Measurements from ENCODE around the gene FAM110A.
"Not testable (repeated sequence)": the region's sequence is repeated elsewhere in the genome, so short reads cannot be mapped to it uniquely, and the experiment has no call there.

Gene FAM110A

DNA sequence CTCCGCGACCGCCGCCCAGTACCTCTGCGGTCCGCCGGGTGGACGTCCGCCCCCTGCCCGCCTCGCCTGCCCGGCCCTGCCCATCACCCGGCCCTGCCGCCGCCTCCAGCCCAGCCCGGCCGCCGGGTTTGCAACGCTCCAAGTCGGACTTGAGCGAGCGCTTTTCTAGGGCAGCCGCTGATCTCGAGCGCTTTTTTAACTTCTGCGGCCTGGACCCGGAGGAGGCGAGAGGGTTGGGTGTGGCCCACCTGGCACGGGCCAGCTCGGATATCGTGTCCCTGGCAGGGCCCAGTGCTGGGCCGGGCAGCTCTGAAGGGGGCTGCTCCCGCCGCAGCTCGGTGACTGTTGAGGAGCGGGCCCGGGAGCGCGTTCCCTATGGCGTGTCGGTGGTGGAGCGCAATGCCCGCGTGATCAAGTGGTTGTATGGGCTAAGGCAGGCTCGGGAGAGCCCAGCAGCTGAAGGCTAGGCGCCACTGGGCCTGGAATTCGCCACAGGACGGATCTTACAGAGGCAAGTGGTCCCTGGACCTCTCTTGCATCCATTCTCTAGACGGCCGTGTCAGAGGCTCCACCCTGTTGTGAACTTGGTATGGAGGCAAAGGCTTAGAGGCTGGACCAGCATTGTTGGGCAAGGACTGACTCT lies 11.8 kb downstream of the FAM110A start:
- DNase-seq: no peak

DNA sequence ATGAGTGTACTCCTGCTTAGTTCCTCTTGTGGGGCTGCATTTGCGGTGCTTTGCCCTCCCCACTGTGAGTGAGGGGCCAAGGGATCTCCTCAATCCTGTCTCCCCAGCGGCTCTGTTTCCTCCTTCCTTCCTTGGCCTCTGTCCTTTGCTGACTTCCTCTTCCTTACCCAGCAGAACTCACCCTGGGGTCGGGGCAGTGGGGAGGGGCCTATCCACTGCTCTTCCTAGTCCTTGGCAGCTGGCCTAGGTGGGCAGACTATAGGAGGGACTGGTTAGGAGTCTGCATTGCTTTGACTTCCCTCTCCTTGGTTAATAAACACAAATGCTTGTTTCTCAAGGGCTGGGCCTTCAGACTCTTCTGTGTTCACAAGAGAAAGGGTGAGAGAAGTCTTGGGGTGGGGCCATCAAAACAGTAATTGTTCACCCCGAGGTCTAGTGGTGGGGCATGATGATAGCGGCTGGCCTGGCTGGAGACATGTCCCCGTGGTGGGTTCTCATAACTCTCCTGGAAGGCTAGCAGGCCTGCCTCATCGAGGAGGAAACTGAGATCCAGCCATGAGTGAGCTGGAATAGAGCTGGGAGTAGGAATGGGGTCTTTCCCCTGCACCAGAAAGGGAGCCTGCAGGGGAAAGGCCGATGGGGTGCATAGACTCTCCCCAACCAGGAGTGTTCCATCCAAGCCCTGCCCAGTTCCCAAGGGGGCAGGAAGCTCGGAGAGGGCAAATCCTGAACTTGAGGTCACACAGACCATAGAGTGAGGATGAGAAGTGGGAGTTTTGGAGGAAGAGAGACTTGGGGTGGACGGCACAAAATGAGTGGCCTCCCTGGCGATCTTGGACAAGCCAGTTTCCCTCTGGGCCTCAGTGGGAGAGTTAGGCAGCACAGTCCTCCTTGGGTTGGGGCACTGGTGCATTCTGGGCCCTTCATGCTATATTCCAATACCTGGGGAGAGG lies 12.7 kb downstream of the FAM110A start:
- no peak for DNase-seq

DNA sequence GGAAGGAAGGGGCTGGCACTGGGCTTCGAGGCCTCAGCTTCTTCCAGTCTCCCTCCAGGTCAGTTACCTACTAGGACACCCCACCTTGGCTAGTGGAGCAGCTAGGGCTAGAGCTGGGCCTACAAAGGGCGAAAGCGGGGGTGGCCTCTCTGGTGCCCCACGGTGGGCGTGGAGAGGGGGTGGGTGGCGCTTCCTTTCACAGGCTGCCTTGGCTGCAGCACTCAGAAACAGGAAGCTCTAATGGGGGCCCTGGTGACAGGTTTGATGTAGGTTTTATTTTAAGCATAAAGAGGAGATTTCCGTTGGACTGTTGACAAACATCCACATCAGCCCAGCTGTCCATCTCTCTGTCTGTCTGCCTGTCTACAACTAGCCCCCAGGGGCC lies 13.4 kb downstream of the FAM110A start:
- DNase-seq: no peak

DNA sequence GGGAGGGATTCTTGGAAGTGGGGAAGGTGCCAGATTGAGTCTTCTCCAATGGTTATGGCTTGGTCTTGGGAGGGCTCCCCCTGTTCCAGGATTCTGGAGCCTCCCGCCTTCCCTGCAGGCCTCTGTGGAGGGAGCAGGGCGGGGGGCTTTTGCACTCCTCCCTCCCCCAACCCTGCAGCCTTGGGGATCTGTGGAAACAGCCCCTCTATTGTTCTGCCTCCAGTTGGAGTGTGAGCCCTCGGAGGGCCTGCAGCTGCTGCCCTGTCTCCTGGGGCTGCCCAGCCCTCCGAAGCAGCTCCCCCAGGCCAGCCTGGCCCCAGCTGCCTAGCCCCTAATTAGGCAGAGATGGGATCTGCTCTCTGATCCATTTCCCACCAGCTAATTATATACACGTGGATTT lies 14.7 kb downstream of the FAM110A start:
- DNase-seq: no peak

DNA sequence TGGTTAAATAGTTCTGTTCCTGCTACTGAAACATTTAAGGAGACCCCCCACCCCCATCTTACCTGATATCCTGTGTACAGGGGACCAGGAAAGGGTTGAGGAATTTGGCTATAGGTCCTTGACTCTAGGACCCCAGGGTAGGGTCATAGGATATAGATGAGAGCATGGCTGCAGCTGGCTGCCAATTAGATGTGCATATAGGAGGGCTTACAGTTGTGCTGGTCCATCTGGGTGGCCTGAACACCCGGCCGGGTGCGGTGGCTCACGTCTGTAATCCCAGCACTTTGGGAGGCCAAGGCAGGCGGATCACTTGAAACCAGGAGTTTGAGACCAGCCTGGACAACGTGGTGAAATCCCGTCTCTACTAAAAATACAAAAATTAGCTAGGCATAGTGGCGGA lies 15.2 kb downstream of the FAM110A start:
- DNase-seq: not testable (repeated sequence)

DNA sequence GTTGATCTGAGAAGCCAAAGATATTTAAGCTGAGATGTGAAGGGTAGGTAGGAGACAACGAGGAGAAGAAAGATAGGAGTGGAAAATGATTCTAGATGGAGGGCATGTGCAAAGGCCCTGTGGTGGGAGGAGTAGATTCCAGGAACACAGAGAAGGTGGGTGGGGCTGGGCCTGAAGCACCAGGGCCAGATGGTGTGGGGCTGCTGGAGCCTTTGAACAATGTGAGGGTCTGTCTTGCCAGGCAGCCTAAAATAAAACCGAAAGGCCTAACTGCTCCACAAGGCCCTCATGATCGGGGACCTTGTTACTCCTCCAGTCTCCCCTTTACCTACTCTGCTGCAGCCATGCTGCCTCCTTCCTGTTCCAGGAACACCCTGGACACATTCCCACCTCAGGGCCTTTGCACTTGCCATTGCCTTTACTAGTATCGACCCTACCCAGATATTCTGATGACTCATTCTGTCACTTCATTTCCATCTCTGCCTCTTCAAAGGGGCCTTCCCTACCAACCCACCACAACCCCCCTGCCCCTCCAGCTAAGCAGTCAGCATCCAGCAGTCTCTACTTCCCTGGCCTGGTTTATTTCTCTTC lies 20.0 kb downstream of the FAM110A start:
- no peak for DNase-seq

DNA sequence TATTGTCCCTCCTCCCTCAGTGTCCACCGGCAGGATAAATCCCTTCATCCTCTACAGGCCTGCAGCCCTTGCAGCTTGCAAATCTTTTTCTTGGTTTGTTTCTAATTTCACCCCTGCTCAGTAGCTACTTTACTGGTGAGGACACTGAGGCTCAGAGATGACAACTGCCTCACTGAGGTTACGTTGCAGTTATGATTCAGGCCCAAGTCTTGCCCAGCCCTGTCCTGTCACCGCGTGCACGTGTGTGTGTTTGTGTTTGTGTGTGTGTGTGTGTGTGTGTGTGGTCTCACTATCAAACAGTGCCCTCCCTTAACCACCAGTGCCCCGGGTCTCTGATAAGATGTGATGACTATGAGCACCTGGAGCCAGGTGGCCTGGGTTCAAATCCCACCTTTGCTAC lies 21.1 kb downstream of the FAM110A start:
- DNase-seq: no peak

DNA sequence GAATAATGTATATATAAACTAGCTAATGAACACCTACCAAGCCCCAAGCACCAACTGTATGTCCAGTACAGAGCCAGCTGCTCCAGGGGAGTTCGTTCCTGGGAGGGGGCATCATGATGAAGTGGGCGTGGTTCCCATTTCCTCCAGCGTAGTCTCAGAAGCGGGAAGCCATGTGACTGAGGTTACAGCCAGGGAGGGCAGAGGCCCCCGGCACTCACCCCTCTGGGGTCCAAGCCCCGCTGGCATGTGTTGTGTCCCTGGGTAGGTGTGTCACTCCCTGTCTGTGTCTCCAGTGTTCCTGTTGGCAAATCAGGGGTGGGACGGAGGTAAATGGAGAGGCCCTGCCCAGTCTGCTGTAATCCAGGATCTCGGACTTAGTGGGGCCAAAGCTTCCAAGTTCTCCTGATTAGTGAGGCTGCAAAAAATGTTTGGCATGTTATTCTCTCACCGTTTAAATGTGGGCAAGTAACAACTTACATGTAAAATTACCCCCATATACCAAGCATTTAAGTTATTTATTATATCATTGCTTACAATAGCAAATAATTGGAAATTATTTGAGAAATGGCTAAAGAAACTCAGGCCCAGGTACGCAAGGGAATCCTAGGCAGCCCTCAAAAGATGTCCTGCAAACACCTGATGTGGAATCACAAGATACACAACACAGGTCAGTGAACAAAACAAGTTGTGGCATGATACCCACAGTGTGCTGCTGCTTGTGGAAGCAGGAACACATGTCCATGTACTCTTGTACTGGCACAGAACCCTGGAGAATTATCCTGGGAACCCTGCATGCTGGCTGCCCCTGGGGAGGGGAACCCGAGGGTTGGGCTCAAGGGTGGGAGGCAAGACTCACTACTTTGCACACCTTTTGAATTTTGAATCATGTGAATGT lies 22.2 kb downstream of the FAM110A start:
- DNase-seq: no peak

DNA sequence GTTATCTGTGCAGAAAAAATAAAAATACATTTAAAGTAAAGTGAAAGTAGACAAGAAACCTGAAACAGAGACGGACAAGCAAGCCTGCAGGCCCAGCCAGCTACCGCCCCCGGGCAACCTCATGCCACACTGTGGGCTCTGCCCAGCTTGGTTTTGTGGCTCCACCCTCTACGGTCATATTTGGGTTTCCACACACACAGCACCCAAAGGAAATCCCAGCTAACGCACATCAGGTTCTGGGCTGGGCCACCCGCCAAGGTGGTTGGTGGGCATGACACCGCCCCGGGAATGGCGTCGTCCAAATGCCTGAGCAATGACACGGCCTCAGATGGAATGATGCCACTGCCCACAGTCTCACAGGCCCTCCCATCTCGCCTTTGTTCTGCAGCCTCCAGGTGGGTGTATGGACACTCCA lies 22.9 kb downstream of the FAM110A start:
- peak; percentile 66 for DNase-seq

DNA sequence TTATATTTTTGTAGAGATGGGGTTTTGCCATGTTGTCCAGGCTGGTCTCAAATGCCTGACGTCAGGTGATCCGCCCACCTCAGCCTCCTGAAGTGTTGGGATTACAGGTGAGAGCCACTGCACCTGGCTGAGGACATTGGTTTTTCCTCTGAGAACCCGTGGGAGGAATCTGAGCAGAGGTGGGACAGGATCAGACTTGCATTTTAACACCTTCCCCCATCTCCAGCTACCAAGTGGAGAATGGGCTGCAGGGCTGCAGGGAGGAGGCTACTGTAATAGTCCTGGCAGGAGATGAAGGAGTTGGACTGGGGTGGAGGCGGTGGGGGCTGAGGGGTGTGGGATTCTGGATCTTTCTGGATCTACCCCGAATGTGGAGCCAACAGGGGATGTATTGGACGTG lies 24.5 kb downstream of the FAM110A start:
- no peak for DNase-seq

DNA sequence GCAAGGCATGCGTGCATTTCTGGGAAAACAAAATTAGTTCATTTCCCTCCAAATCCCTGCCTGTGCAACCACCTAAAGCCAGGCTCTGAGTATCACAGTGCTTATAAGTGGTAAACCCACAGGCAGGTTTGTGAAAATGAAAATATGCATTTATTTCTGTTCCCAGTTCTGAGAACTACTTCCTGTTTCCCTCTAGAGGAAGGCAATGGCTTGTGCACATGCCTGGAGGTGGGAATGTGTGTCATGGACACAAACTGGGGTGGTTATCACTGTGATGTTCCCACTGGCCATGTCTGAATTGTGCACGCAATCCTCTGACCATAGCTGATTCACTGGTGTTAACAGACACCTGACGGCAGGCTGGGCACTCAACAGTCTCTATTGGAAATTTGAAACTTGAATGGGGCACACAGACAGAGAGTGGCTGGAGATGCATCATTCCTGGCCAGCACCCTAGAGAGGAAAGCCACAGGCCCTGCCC lies 26.3 kb downstream of the FAM110A start:
- no peak for DNase-seq

DNA sequence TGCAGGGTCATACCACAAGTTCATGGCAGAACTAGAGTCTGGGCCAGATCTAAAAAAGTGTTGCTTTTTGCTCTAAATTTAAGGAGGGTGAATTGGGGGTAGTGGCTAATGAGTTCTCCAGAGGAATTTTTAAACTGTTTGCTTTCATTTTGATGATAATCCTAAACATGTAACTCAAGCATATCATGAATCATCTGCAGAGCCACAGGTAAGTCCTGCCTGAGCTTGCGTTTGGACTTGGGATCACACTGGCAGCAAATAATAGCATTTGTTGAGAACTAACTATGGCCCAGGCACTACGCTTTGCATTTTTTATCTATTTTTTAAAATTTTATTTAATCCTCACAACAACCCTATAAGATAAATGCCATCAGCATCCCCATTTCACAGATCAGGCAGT lies 27.4 kb downstream of the FAM110A start:
- no peak for DNase-seq

DNA sequence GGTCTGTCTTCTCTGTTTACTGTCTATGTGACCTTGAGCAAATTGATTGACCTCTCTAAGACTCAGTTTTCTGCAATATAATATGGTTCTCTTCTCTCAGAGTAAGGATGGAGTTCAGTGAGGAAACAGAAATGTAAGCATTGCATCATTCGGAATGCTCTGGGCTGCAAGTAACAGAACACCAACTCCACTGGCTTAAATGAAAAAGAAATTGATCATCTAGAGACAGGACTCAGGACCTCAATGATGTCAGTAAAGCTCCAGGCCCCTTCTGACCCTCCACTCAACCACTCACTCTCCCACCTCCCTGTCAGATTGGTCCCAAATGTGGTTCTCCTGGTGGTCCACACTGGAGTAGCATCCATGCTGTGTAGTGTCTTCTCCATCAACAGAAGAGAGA lies 31.9 kb downstream of the FAM110A start:
- no peak for DNase-seq

DNA sequence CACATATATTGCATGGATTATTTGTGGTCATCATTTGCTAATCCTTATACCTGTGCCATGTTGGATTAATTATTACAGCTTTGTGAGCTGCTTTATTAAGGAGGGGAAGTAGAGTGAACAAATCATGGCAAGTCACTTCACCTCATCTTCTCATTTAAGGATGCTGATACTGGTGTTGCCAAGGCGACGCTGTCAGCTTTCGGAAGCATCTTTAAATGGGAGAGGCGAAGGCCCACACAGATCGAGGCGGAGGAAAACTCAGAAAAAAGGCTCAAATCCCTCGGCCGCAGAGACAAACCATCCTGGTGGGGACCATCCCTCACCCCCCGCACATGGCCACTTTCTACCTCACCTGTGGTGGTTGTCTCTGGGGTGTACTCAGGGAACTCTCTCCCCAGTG lies 34.8 kb downstream of the FAM110A start:
- no peak for DNase-seq

DNA sequence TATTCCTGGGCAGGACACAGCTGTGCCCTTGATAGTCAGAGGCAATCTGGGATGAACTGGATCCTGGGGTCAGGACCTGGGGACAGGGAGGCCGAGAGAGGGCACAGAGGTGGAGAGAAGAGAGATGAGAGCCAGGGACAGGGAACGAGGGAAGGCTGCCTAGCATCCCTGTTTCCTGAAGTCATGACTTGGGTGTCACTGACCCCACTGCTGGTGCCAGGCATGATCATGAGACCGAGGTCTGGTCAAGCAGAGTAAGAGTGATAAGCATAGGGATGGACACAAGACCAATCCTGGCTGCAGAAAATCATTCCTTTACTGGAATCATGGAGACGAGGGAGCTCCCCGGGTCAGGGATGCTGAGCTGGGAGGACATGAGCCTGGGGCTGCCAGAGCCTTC lies 36.1 kb downstream of the FAM110A start:
- DNase-seq: no peak

DNA sequence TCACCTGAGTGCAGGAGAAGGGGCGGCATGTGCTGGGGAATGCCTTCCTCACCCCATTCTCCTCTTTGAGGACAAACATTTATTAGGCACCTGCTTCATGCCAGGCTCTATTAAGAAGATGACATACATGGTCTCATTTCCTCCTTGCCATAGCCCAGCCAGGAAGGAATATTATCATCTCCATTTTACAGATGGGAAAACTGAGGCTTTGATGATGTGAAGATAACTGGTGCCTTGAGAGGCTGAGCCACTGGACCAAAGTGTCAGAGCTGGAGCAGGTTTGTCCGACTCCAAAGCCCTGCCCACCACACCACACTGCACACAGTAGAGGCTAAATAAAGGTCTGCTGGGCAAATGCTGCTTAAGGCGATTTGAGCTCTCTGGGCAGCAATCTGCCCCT lies 37.2 kb downstream of the FAM110A start:
- no peak for DNase-seq

DNA sequence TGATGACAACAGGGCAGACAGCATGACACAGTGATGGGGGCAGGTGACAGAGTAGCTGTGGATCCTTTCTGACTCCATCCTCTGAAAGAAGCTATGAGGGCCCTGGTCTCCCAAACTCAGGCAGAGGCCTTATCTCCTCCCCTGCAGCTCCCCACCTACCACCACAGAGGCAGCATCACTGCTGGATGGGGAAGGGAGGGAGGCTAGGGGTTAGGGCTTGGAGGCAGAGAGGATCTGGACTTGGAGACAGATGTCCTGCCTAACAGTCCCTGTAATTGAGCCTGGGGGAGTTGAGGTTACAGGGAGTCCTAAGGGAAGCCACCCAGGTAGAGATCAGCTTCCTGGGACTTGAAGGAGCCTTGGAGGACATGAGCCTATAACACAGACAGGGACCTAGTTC lies 37.9 kb downstream of the FAM110A start:
- DNase-seq: no peak

DNA sequence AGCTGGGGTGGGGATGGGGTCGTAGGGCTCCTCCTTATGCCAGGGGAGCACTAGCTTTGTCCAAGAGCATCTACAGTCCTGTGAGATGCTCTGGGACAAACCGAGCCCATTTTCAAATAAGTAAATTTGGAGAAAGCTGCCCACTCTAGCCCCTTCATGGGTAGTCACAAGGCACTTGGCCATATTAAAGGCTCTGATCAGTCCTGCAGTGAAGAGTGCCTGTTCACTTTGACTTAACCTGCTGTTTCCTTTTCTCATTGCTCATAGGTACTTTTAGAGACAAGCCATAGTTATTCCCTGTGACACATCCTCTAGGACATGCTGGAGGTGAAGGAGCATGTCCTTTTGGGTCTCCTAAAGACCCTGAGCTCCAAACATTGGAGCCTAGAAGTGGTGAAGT lies 38.4 kb downstream of the FAM110A start:
- no peak for DNase-seq

DNA sequence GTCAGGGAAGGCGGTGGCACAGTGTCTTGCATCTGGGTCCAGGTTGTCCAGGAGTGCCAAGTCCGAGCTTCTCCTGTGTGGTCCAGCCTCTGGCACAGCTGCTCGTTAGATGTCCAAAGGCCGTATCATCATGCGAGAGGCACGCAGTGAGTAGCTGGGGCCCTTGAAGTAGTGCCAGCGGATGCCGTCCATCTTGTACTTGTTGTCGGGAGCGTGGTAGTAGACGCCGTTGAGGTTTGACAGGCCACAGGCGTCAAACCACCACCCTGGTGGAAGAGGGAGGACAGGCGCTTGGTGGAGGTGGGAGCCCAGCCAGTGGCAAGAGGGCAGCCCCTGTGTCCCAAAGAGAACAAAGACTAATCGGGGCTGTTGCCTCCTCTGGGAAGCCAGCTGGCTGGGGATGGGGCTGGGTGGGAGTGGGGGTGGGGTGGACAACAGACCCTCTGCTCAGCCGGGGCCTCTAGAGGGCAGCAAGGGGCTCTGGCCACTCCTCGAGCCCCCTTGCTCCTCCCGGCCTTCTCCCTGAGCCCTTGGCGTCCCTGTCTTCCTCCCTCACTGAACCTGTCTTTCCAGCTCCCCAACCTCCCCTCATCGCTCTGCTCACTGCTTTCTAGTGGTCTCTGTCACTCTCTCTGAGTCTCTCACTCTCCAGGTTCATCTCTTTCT lies 39.5 kb downstream of the FAM110A start:
- no peak for DNase-seq

DNA sequence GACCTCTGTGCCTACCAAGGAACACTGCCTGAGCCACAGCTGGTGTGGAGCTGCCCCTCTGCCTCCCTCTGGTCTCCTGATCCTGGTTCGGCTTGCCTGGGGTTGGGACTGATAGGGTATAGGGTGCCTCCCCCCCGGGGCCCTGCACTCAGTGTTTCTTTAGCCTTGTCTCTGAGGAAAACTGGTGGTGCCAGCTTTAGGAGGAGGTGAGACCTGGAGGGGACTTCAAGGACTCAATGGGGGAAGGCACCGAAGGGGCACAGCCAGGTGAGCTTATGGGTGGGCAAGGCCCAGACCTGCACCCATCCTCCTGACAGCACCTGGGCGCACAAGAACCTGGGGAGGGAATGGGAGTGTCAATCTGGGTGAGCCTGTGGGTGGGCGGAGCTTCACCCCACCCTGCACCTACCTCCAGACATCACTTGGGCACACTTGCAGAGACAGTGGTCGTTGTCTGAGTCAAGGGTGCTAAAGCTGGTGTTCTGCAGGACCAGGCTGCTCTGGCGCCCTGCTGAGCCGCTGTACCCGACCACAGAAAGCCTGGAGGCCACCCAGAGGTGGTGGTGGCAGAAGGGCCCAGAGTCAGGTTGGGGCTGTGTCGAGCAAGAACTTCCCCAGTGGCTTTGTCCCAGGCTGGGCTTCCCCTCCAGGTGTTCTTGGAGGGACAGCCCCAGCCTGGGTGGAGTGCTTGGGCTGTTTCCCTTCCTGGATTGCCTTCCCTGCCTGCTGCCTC lies 40.5 kb downstream of the FAM110A start:
- no peak for DNase-seq

DNA sequence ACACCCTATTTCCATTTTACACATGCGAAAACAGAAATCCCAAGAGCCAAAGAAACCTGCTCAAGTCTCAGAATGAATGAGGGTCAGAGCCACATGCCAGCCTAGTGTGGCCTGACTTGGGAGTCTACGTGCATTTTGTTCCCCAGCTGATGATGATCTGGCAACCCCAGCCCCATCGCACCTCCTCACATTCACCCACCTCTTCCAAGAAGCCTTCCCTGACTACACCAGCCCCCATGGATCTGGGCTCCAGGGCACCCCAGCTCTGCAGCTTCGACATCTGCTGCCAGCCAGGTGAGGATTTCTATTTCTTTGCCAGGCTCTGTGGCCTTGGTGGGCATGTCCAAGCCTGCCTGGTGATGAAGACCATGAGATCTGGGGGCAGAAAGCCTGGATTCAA lies 41.6 kb downstream of the FAM110A start:
- DNase-seq: no peak

DNA sequence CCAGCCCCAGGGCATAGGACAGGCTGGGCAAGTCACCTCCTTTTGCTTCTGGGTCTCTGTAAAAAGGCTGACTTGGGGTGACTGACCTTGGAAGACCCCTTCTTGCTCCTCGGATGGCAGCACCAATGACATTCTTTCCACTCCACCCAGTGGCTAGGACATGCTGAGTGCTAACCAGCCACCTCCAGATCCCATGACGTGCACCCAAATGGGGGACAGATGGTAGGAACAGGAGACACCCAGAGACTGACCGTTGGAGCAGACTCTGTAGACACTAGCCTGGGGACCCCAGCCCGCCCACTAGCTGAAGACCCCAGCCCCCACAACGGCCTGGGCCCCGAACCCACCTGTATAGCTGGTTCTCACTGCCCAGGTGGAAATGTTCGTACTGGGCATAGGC lies 44.3 kb downstream of the FAM110A start:
- DNase-seq: no peak
